ENCODE data around the gene RPP25L. TPM values are rescaled to one million over a fixed set of nuclear protein-coding genes. Genes with fewer than 3 reads are reported as not detected.

RPP25L gene
- total and polyA plus RNA-seq, 2 of the 4 experiments (the other 2 are of a cell fraction): 20.4 to 26.3 TPM

GRCh38 chr9:34578241-34579103 lies 33.4 kb downstream of the RPP25L start:
- Histone ChIP-seq H2BK20ac (ENCODE audit: low read depth, low read length) (no peak overlapping the region), H3K27me3 (ENCODE audit: control insufficient read depth, insufficient read depth, low read length) (peaks cover 90% of the 10 kb centered on the region), H2AFZ (replicated peaks; ENCODE audit: low read length, poor library complexity) (no peak overlapping the region), H3K9me1 (ENCODE audit: insufficient read depth, low read length) (no peaks in the 10 kb centered on the region; the same call in 1 of the 2 replicates), H3K27ac (ENCODE audit: insufficient read depth, low read length) (no peak overlapping the region), H2AK9ac (replicated peaks; ENCODE audit: low read depth, low read length, poor library complexity) (peak overlapping the region; percentile 24), H3K36me3 (ENCODE audit: control insufficient read depth, insufficient read depth, low read length) (no peaks in the 10 kb centered on the region), H4K5ac (ENCODE audit: low read depth, low read length) (no peak overlapping the region), H2BK120ac (ENCODE audit: low read depth, low read length) (no peak overlapping the region), H3K9me3 (ENCODE audit: control insufficient read depth, insufficient read depth, low read length) (no peaks in the 10 kb centered on the region), H2BK15ac (ENCODE audit: low read depth, low read length) (no peak overlapping the region), H3K23ac (ENCODE audit: low read depth, low read length) (no peak overlapping the region), H3K4me3 (ENCODE audit: insufficient read depth, low read depth, low read length) (no peak overlapping the region), H2AK5ac (ENCODE audit: low read depth, low read length) (no peak overlapping the region), H4K91ac (ENCODE audit: insufficient read depth, low read depth, low read length) (no peak overlapping the region), H3K56ac (ENCODE audit: extremely low read depth, insufficient read depth, low read length) (no peak overlapping the region), H3K18ac (ENCODE audit: low read depth, low read length) (no peak overlapping the region), H3K4me2 (ENCODE audit: low read depth, low read length) (no peak overlapping the region), H3K79me1 (ENCODE audit: low read depth in 1 of 2, low read length in 2 of 2) (no peaks in the 10 kb centered on the region), H3K14ac (replicated peaks; ENCODE audit: low read depth, low read length) (no peak overlapping the region), H3K4ac (ENCODE audit: low read depth, low read length) (no peak overlapping the region), H2BK5ac (ENCODE audit: low read depth, low read length, poor library complexity, severe bottlenecking) (no peak overlapping the region), H4K20me1 (ENCODE audit: insufficient read depth, low read length) (no peaks in the 10 kb centered on the region), H3K9ac (ENCODE audit: low read depth, low read length) (no peak overlapping the region), H4K8ac (ENCODE audit: low read depth in 2 of 2, low read length in 2 of 2) (no peak overlapping the region), H3K4me1 (ENCODE audit: control insufficient read depth, insufficient read depth, low read length) (no peaks in the 10 kb centered on the region)
- peak; percentile 78 for ATAC-seq (ENCODE audit: low read depth)
- ChIA-PET POLR2A (ENCODE audit: unreplicated experiment) (interaction anchor here (0.5 kb wide), 1 partner anchor 413 kb away, joined by 7 read pairs; no protein-coding TSS in a partner anchor), CTCF (interaction anchor here (2.0 to 3.0 kb wide), 2 partner anchors 13 to 30 kb away, joined by 6 to 8 read pairs; no protein-coding TSS in a partner anchor)
- no peak for TF ChIP-seq RFX5 (IDR thresholded peaks at IDR 0.05; ENCODE audit: low read depth, low read length)
- no peak for TF ChIP-seq MAFK (IDR thresholded peaks at IDR 0.05; ENCODE audit: low read depth, low read length)
- no peak for TF ChIP-seq NFE2L2 (IDR thresholded peaks at IDR 0.05; ENCODE audit: low read depth, low read length)
- no peak for TF ChIP-seq CHD1 (IDR thresholded peaks at IDR 0.05; ENCODE audit: low read depth, low read length)
- no peak for TF ChIP-seq POLR2A (IDR thresholded peaks at IDR 0.05; ENCODE audit: low read depth, low read length)
- TF ChIP-seq ELK1 (IDR thresholded peaks at IDR 0.05; ENCODE audit: borderline replicate concordance, low read depth, low read length): no peak
- no peak for TF ChIP-seq USF2 (IDR thresholded peaks at IDR 0.05; ENCODE audit: low read depth, low read length)
- TF ChIP-seq FOS (IDR thresholded peaks at IDR 0.05; ENCODE audit: low read depth, low read length): no peak
- no peak for TF ChIP-seq CTCF (conservative IDR thresholded peaks at IDR 0.05; ENCODE audit: low read depth, low read length)
- no peak for TF ChIP-seq BHLHE40 (IDR thresholded peaks at IDR 0.05; ENCODE audit: low read depth, low read length)
- TF ChIP-seq CEBPB (IDR thresholded peaks at IDR 0.05; ENCODE audit: low read depth, low read length): no peak
- TF ChIP-seq MXI1 (IDR thresholded peaks at IDR 0.05; ENCODE audit: borderline replicate concordance, low read depth, low read length): no peak
- in situ Hi-C loops (cut with MboI; ENCODE audit: low sequenced_read_pairs): no loop called here
- DNase-seq: peak; percentile 63
- 2% methylated on average over 6 of the region's 28 CpGs; no CpG with 5 or more reads in 1 of the 2 experiments for WGBS, 2 experiments (ENCODE audit: extremely low coverage in 2 of 2, insufficient read length in 1 of 2)
- intact Hi-C loops (cut with micrococcal nuclease): no loop called here
- no TSS peak for BruUV-seq (replicated peaks)
- dilution Hi-C loops (cut with HindIII; ENCODE audit: low sequenced_read_pairs, unreplicated experiment): no loop called here

Data from IMR-90 (cell line).